CD4-positive, alpha-beta T cell treated with Interleukin-15 for 1 hour (primary cell): ENCODE data around the gene KLF11.
"Not testable (repeated sequence)": the region's sequence is repeated elsewhere in the genome, so short reads cannot be mapped to it uniquely, and the experiment has no call there.

Experiments used
- DNase-seq: peaks from one replicate; pipeline ENCODE4 v3.0.0-alpha.2; 2020

The KLF11 gene

GRCh38 chr2:10027660-10028330, 15.6 kb upstream of the KLF11 start:
- DNase-seq: no peak

GRCh38 chr2:10028407-10028987, 14.9 kb upstream of the KLF11 start:
- no peak for DNase-seq

GRCh38 chr2:10028988-10029874, 14.1 kb upstream of the KLF11 start:
- DNase-seq: peak; percentile 87

- no peak for DNase-seq
Measured at GRCh38 chr2:10029875-10030223, 13.5 kb upstream of the KLF11 start.

- no peak for DNase-seq
Measured at GRCh38 chr2:10030311-10030736, 13.0 kb upstream of the KLF11 start.

- DNase-seq: not testable (repeated sequence)
Measured at GRCh38 chr2:10030798-10031197, 12.6 kb upstream of the KLF11 start.

- no peak for DNase-seq
Measured at GRCh38 chr2:10031886-10032745, 11.2 kb upstream of the KLF11 start.

- DNase-seq: no peak
Measured at GRCh38 chr2:10032746-10033105, 10.6 kb upstream of the KLF11 start.

GRCh38 chr2:10033251-10034006, 9.9 kb upstream of the KLF11 start:
- DNase-seq: no peak

- no peak for DNase-seq
Measured at GRCh38 chr2:10034333-10035052, 8.9 kb upstream of the KLF11 start.

GRCh38 chr2:10035053-10035422, 8.3 kb upstream of the KLF11 start:
- DNase-seq: peak; percentile 42

- no peak for DNase-seq
Measured at GRCh38 chr2:10035633-10036032, 7.7 kb upstream of the KLF11 start.

GRCh38 chr2:10036095-10036884, 7.1 kb upstream of the KLF11 start:
- peak; percentile 82 for DNase-seq

GRCh38 chr2:10038123-10038522, 5.2 kb upstream of the KLF11 start:
- DNase-seq: no peak

GRCh38 chr2:10038716-10039115, 4.6 kb upstream of the KLF11 start:
- DNase-seq: no peak

- DNase-seq: no peak
Measured at GRCh38 chr2:10039658-10040410, 3.5 kb upstream of the KLF11 start.

GRCh38 chr2:10041711-10042110, 1.6 kb upstream of the KLF11 start:
- DNase-seq: no peak

GRCh38 chr2:10042301-10043161, 819 bp upstream of the KLF11 start:
- peak; percentile 67 for DNase-seq
